Left lobe of liver (tissue), 2 donors: ENCODE measurements around the gene SYNE2. TPM values are rescaled to one million over a fixed set of nuclear protein-coding genes. Genes with fewer than 3 reads are reported as not detected.
"Not testable (repeated sequence)": the region's sequence is repeated elsewhere in the genome, so short reads cannot be mapped to it uniquely, and the experiment has no call there.

Experiments used
- ATAC-seq: fragments of 200-7000 bp; cut with Tn5 transposase; one replicate; pipeline ENCODE4 v1.9.1; 2020; ENCODE audit warnings: mild to moderate bottlenecking, moderate library complexity
- DNase-seq: peaks from one replicate; pipeline ENCODE4 v3.0.0-alpha.2; 2020; ENCODE audit warnings: low spot score
- total RNA-seq: library from RNA; stranded (reverse); gene quantifications from one replicate; pipeline ENCODE4 v1.2.1, GENCODE V29; 2021
- donor health status: DM: no; HTN: no; CAD: no; lungs with moderate emphysema.
- donor health status: DM: no; HTN: yes; CAD: no.

SYNE2 gene, protein sequence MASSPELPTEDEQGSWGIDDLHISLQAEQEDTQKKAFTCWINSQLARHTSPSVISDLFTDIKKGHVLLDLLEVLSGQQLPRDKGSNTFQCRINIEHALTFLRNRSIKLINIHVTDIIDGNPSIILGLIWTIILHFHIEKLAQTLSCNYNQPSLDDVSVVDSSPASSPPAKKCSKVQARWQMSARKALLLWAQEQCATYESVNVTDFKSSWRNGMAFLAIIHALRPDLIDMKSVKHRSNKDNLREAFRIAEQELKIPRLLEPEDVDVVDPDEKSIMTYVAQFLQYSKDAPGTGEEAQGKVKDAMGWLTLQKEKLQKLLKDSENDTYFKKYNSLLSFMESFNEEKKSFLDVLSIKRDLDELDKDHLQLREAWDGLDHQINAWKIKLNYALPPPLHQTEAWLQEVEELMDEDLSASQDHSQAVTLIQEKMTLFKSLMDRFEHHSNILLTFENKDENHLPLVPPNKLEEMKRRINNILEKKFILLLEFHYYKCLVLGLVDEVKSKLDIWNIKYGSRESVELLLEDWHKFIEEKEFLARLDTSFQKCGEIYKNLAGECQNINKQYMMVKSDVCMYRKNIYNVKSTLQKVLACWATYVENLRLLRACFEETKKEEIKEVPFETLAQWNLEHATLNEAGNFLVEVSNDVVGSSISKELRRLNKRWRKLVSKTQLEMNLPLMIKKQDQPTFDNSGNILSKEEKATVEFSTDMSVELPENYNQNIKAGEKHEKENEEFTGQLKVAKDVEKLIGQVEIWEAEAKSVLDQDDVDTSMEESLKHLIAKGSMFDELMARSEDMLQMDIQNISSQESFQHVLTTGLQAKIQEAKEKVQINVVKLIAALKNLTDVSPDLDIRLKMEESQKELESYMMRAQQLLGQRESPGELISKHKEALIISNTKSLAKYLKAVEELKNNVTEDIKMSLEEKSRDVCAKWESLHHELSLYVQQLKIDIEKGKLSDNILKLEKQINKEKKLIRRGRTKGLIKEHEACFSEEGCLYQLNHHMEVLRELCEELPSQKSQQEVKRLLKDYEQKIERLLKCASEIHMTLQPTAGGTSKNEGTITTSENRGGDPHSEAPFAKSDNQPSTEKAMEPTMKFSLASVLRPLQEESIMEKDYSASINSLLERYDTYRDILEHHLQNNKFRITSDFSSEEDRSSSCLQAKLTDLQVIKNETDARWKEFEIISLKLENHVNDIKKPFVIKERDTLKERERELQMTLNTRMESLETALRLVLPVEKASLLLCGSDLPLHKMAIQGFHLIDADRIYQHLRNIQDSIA (N-terminal part only)
- total RNA-seq: 46.8 TPM

DNA sequence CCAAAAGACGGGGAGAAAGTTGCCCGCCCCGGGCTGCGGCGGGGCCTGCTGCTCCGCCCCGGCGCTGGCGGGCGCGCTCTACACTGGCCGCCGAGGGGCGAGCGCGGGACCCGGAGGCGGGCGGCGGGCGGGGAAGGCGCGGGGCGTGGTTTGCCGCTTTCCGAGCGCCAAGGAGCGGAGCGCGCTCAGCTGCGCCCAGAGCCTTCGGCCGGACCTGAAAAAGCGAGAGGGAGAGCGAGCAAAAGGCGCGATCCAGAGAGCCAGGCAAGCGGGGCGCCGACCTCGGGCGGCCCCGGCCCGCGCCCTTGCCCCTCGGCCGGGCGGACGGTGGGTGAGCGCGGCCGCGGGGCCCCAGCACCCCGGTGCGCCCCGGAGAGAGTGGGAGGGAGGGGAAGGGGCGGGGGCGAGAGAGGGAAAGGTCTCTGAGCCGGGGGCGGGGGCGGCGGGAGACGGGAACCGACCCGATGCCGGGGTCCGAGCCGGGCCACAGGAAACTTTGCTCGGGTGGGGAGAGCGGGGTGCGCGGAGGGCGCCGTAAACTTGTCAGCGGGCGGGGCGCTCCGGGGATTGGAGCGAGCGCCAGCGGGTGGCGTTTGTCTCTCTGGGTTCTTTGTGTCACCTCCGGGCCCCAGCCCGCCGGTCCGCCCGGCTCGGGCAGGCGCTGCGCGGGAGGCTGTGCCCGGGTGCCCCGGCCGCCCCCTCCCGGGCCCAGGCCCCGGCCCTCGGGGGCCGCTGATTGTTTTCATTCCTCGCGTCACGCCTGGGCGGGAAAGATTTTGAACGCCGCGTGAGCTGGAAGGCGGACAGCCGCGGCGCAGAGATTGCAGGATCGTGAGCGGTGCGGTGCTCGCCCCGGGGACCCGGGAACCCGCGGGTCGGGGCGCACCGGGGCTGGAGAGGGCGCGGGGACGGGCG, at the start of gene SYNE2:
Gene SYNE2 (plus strand): TSS at position 188 of the 915 bp plus-strand sequence. CDS start 56,145 bp downstream, outside the sequence.
- ATAC-seq (peak; percentile 91), DNase-seq (peak; percentile 84)

DNA sequence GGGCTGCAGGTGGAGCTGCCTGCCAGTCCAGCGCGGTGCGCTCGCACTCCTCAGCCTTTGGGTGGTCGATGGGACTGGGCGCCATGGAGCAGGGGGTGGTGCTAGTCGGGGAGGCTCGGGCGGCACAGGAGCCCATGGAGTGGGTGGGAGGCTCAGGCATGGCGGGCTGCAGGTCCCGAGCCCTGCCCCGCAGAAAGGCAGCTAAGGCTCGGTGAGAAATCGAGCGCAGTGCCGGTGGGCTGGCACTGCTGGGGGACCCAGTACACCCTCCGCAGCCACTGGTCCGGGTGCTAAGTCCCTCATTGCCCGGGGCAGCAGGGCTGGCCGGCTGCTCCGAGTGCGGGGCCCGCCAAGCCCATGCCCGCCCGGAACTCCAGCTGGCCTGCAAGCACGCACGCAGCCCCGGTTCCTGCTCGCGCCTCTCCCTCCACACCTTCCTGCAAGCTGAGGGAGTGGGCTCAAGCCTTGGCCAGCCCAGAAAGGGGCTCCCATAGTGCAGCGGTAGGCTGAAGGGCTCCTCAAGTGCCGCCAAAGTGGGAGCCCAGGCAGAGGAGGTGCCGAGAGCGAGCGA, 49.5 kb upstream of the SYNE2 start:
- not testable (repeated sequence) for ATAC-seq, DNase-seq

DNA sequence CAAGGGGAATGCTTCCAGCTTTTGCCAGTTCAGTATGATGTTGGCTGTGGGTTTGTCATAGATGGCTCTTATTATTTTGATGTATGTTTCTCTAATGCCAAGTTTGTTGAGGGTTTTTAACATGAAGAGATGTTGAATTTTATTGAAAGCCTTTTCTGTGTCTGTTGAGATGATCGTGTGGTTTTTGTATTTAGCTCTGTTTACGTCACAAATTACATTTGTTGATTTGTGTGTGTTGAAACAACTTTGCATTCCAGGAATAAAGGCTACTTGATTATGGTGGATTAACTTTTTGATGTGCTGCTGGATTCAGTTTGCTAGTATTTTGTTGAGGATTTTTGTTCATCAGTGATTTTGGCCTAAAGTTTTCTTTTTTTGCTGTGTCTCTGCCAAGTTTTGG, 46.7 kb upstream of the SYNE2 start:
- ATAC-seq, DNase-seq: not testable (repeated sequence)

DNA sequence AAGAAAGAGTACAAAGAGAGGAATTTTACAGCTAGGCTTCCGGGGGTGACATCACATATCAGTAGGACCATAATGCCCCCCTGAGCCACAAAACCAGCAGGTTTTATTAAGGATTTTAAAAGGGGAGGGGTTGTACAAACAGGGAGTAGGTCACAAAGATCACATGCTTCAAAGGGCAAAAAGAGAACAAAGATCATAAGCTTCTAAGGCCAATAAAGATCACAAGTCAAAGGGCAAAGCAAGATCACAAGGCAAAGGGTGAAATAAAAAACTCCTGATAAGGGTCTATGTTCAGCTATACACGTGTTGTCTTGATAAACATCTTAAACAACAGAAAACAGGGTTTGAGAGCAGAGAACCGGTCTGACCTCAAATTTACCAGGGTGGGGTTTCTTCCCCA, 41.1 kb upstream of the SYNE2 start:
- peak; percentile 12 for ATAC-seq
- not testable (repeated sequence) for DNase-seq

DNA sequence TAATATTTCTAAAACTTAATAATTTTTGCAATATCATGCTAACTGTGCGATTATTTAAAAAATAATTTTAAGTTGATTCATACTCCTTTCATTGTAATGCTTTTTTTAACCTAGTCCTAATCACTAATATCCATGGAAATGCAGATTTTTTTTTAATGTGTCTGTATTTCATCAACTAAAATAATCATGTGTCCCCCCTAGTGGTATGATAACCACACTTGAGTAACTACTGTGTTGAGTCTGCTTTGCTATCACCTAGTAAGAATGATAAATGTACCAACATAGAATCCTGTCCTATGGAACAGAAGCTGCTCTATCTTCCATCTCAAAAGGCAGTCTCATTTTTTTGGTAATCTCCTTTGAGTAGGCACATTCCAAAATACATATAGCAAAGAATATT, 19.1 kb upstream of the SYNE2 start:
- DNase-seq: no peak
- ATAC-seq: no peak

DNA sequence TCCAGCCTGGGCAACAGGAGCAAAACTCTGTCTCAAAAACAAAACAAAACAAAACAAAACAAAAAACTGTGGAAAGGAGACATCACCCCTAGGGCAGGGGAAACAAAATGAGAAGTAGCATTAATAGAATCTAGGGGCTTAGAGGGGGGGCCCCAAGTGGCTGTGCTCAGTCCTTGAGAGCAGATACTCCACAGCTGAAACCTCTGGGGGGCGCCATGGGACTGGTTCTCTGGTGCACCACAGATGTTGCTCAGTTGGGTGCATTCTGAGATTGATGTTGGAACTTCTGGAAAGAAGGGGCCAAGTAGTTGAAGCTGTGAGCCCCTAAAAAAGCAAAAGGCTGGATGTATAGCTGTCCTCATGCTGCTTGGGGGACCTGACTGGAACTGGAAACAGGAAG, 11.8 kb upstream of the SYNE2 start:
- ATAC-seq (no peak), DNase-seq (no peak)

DNA sequence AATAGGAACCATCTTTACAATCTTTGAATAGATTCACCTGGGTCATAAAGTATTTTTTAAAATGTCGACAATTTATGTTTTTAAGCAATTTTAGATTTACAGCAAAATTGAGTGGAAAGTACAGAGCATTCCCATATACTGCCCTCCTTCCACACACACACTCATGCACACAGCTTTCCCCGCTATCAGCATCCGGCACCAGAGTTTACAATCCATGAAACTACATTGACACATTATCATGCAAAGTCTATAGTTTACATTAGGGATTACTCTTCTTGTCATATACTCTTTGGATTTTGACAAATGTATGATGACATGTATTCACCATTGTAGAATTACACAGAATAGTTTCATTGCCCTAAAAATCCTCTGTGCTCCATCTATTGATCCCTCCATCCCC, 9.0 kb upstream of the SYNE2 start:
- no peak for ATAC-seq
- DNase-seq: no peak

DNA sequence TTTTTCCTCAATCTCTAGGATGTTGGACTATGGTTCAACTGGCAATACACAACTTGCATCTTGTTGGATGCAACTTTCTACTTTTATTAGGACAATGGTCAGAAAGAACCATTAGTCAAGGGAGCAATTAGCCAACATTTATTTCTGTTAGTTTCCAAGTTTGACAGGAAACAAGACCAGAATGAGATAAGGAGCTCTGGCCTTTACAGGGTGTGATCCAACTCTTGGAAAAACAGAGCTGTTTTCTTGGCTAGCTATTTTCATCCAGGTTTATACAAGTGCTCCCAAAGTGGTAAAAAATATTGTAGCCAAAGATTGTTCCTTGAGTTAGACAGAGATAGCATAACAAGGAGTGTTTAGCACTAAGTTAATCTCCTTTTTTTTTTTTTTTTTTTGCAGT, 3.9 kb upstream of the SYNE2 start:
- DNase-seq: no peak
- no peak for ATAC-seq

DNA sequence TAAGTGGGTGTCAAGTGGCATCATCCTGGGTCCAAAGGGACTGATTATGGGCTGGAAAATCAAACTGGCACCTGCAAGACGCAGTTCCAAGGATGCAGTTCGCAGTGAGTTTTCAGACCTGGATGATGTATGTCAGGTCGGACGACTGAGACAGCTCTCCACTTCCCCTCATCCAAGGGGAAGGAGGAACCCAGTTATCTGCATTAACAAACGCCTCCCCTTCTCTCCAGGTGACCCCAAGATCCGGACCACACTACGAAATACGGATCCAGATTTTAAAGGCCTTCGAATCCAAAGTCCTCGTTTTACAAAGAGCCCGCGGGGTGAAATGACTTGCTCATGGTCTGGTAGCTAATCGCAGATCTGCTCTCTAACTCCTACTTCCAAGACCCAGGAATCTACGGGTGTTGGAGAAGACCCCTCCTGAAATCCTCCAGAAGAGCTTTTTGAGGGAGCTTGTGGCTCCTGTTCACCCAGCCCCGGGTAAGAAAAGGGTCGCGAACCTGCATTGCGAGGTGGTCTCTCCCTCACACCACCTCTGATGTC, 460 bp upstream of the SYNE2 start:
- peak; percentile 0 for ATAC-seq
- DNase-seq: no peak

DNA sequence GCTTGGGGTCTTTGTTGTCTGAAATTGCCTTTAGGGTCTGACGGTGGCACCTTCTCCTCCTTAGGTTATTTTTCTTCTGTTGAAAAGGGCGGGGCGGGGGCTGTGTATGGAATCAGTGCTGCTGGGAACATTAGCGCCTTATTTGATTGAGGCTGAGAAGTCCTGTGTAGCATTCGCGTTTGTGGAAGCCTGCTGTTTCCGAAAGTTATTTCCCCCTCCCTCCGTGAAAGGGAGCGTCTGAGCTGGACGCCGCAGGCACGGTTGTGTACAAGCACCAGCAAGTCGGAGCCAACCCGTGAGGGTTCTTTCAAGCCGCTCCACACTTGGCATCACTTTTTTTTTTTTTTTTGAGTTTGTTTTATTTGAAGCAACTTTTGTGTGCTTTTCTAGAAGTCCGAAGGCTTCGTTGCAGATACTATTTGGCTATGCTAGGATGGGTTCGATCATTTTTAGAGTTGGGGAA, 1.1 kb downstream of the SYNE2 start:
- DNase-seq (peak; percentile 64), ATAC-seq (peak; percentile 65)

DNA sequence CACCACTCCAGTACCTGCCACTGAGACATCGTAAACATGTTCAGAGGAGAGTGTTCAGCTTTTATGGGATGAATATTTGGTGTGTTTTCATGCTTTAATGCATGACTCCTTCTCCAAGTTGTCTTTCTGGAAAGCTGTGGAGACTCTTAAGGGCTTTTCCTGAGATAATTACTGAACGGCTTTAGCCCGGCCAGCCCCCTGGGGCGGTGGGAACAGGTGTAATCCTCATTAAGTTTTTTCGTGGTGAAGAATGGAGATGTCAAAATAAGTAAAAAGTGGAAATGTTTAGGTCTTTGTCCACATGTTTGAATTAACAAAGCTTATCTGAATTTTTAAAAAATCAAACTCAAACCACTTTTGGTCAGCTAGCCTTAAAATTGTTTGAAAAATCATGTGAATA, 1.5 kb downstream of the SYNE2 start:
- no peak for ATAC-seq
- DNase-seq: no peak

DNA sequence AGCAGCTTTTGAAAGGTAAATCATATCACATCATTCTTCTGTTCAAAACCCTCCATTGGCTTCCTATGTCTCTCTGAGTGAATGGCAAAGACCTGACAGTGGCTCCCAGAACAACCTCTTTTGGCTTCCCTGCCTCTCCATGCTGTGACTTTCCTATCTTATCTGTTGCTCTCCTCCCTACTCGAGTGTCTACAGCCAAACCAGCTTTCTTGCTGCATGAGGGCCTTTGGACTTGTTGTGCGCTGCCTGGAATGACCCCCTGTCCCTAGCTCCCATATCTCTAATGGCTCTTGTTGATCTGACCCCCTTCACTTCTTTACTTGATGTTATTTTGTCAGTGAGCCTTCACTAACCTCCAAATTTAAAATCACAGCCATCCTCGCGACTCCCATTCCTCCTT, 2.5 kb downstream of the SYNE2 start:
- ATAC-seq: no peak
- DNase-seq: no peak

DNA sequence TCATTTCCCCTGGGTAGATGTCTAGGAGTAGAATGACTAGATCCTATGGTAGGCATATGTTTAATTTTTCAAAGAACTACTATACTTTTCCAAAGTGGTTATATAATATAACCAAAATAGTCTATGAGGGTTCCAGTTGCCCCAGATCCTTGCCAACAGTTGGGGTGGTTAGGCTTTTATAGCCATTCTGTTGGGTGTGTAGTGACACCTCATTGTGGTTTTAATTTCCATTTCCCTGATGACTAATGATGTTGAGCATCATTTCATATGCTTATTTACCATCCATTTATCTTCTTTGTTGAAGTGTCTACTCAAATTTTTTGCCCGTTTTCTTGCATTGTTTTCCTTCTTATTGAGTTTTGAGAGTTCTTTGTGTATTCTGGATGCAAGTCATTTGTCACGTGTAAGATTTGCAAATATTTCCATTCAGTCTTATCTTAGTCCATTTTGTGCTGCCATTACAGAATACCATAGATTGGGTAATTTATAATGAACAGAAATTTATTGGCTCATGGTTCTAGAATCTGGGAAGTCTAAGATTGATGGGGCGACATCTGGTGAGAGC, 4.7 kb downstream of the SYNE2 start:
- no peak for ATAC-seq
- no peak for DNase-seq

DNA sequence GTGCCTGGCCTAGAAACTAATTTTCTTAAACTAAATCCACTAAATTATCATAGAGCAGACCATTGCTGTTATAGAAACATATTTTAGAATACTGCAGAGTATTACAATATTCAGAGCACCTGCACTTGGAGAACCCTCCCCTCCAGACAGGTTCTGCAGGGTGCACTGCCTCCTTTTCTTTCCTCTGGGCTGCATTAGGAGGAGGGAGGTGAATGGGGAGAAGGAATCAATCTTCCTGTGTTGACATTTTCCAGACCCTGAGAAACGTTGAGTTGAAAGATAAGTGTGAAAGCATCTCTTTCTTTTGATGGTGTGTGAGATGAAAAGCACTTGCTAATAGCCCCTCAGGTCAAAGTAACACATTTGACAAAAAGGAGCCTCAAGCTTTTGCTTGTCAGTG, 7.3 kb downstream of the SYNE2 start:
- DNase-seq: no peak

DNA sequence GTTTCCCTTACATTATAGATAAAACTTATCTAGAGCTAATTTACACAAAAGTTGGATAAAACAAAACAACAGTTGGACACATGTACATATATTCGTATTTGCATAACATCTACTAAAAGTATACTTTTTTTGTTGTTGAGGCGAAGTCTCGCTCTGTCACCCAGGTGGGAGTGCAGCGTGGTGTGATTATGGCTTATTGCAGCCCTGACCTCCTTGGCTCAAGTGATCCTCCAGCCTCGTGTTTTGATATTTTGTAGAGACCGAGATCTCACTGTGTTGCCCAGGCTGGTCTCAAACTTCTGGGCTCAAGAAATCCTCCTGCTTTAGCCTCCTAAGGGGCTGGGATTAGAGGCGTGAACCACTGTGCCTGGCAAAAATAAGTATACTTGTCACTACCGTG, 9.4 kb downstream of the SYNE2 start:
- no peak for DNase-seq
- ATAC-seq: no peak

More for the DNA sequence above, 7.3 kb downstream of the SYNE2 start:
- no peak for ATAC-seq

DNA sequence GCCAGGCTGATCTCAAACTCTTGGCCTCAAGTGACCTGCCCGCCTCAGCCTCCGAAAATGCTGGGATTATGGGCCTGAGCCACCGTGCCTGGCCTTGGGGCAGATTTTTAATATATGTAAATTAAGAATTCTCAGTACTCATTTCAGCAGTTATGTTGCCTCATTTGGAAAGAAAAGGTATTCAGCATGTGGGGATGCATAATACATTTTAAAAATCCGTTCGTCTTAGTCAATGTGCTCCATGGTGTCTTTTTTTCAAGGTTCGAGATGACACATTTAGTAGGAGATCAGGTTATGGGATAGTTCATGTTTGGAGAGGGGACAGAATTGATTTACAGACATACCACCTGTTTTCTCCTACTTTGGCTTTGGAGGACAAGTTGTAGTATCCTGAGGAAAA, 10.2 kb downstream of the SYNE2 start:
- ATAC-seq (no peak), DNase-seq (no peak)

DNA sequence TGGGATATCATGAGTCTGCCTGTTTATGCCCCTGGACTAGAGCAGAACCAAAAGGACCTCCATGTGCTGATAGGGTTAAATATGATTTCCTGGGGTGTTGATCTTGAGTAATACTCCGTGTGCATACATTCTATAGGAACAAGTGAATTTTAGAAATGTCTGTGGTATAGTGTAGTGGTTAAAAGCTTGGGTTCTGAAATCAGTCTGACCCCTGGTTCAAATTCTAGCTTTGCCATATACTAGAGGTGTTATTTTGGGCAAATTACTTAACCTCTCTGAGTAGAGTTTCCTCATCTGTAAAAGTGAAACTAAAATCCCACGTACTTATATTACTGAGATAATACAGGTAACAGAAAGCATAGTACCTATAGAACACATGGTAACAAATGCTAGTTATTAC, 12.0 kb downstream of the SYNE2 start:
- ATAC-seq: peak; percentile 61
- not testable (repeated sequence) for DNase-seq

DNA sequence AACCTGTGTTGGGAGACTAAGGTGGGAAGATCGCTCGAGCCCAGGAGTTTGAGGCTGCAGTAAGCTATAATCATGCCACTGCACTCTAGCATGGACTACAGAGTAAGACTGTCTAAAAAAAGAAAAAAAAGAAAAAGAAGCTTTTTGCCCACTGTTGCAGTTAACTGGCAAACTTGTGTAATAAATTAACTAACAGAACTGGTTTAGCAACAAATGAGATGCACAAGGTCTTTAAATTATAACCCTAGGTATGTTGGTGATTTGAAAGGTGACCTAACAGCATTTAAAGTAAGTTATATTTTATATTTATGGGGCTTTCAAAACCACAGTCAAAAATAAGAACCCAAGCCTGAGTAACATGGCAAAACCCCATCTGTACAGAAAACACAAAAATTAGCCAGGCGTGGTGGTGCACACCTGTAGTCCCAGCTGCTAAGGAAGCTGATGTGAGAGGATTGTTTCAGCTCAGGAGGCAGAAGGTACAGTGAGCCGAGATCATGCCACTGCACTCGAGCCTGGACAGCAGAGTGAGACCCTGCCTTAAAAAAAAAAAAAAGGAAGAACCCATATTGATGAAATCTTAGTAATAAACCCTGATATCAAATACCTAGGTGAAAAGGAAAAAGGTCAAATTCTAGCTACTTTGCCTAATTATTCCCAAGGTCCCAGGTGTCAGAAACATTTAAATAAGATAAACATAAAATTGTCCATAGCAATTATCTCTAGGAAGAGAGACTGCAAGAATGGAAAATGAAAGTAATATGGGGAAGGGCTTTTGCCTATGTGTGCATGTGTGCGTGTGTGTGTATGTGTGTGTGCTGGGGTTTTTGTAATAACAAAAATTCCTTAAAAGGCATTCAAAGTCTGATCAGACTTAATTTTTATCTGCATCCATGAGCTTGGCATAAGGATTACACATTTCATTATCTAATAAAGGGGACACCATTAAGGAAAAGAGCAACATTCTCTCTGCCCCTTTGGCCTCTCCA, 15.4 kb downstream of the SYNE2 start:
- DNase-seq (no peak), ATAC-seq (peak; percentile 35)
